CD14-positive monocyte (primary cell): ENCODE data around the gene TOB2. TPM values are rescaled to one million over a fixed set of nuclear protein-coding genes. Genes with fewer than 3 reads are reported as not detected.
"Not testable (repeated sequence)": the region's sequence is repeated elsewhere in the genome, so short reads cannot be mapped to it uniquely, and the experiment has no call there.

Experiments
- DNase-seq, 3 donors: peaks; one replicate each; pipeline ENCODE4 v3.0.0-alpha.2; 2011 to 2022
- H2AFZ ChIP-seq: 2 replicates; pipeline ENCODE4 v1.6.0; 2012; ENCODE audit warnings: mild to moderate bottlenecking, low read depth, low read length, inconsistent platforms; ENCODE audit not compliant: insufficient read depth, poor library complexity, severe bottlenecking
- H3K27ac ChIP-seq, 2 donors: 1 replicate in 1 of 2; 2 replicates in 1 of 2; pipeline ENCODE4 v1.5.1; 2012 to 2013; ENCODE audit warnings: low read length in 2 of 2, control low read depth in 1 of 2, inconsistent platforms in 1 of 2, low read depth in 1 of 2, mild to moderate bottlenecking in 1 of 2
- H3K27me3 ChIP-seq, 2 donors: one replicate each; pipeline versions ENCODE4 v1.6.0 to v1.6.1; 2011 to 2013; ENCODE audit warnings: low read length in 2 of 2; ENCODE audit not compliant: control insufficient read depth in 2 of 2, insufficient read depth in 2 of 2
- H3K36me3 ChIP-seq, 2 donors: replicated peaks in 1 of 2; 1 replicate in 1 of 2; 2 replicates in 1 of 2; pipeline versions ENCODE4 v1.5.1 to v1.6.1; 2012 to 2013; ENCODE audit warnings: low read length in 2 of 2, control low read depth in 1 of 2, inconsistent platforms in 1 of 2, mild to moderate bottlenecking in 1 of 2; ENCODE audit not compliant: insufficient read depth in 2 of 2, control insufficient read depth in 1 of 2
- H3K4me1 ChIP-seq, 2 donors: 1 replicate in 1 of 2; 2 replicates in 1 of 2; pipeline versions ENCODE4 v1.5.1 to v1.6.1; 2012 to 2013; ENCODE audit warnings: low read length in 2 of 2, control low read depth in 1 of 2, inconsistent platforms in 1 of 2, mild to moderate bottlenecking in 1 of 2, moderate library complexity in 1 of 2; ENCODE audit not compliant: insufficient read depth in 2 of 2, control insufficient read depth in 1 of 2
- H3K4me2 ChIP-seq: replicated peaks from 2 replicates; pipeline ENCODE3; 2012; ENCODE audit warnings: low read length, moderate library complexity, mild to moderate bottlenecking; ENCODE audit not compliant: poor library complexity, severe bottlenecking; ENCODE audit errors: extremely low read depth
- H3K4me3 ChIP-seq, 3 experiments: fragments of 200-600 bp in 1 of 3; sonication (generic) in 1 of 3; replicated peaks in 1 of 3; 1 replicate in 2 of 3; 2 replicates in 1 of 3; pipeline ENCODE4 v1.5.1; 2011 to 2013; ENCODE audit warnings: low read length in 3 of 3, mild to moderate bottlenecking in 3 of 3, control low read depth in 2 of 3, low read depth in 2 of 3, inconsistent platforms in 1 of 3, moderate library complexity in 1 of 3
- H3K79me2 ChIP-seq: 2 replicates; pipeline ENCODE4 v1.6.0; 2012; ENCODE audit warnings: mild to moderate bottlenecking, control low read depth, inconsistent platforms, low read length, moderate library complexity; ENCODE audit not compliant: insufficient read depth
- H3K9ac ChIP-seq: 2 replicates; pipeline ENCODE4 v1.6.0; 2017; ENCODE audit warnings: low read length, mild to moderate bottlenecking; ENCODE audit not compliant: insufficient read depth, poor library complexity, severe bottlenecking
- H3K9me3 ChIP-seq, 2 donors: replicated peaks in 1 of 2; 1 replicate in 1 of 2; 2 replicates in 1 of 2; pipeline versions ENCODE4 v1.5.1 to v1.6.1; 2012 to 2013; ENCODE audit warnings: low read length in 2 of 2, control low read depth in 1 of 2; ENCODE audit not compliant: control insufficient read depth in 1 of 2, insufficient read depth in 1 of 2
- H4K20me1 ChIP-seq: 2 replicates; pipeline ENCODE4 v1.6.0; 2012; ENCODE audit warnings: mild to moderate bottlenecking, low read length, control low read depth, moderate library complexity; ENCODE audit not compliant: insufficient read depth
- H3K27ac Mint-ChIP-seq, 7 donors: one replicate each; pipeline ENCODE4 v1.8.0; 2020; ENCODE audit warnings: mild to moderate bottlenecking in 7 of 7, mixed read lengths in 7 of 7, moderate library complexity in 6 of 7, inconsistent platforms in 2 of 7
- H3K27me3 Mint-ChIP-seq, 3 donors: one replicate each; pipeline ENCODE4 v1.8.0; 2021 to 2022; ENCODE audit warnings: low read depth in 3 of 3, mild to moderate bottlenecking in 3 of 3, mixed read lengths in 3 of 3, moderate library complexity in 3 of 3, inconsistent platforms in 1 of 3
- H3K36me3 Mint-ChIP-seq, 2 donors: one replicate each; pipeline ENCODE4 v1.8.0; 2020; ENCODE audit warnings: mixed read lengths in 2 of 2, inconsistent platforms in 1 of 2, mild to moderate bottlenecking in 1 of 2
- H3K4me1 Mint-ChIP-seq: one replicate; pipeline ENCODE4 v1.8.0; 2020; ENCODE audit warnings: mild to moderate bottlenecking, mixed read lengths
- H3K4me3 Mint-ChIP-seq, 2 donors: one replicate each; pipeline ENCODE4 v1.8.0; 2020; ENCODE audit warnings: mild to moderate bottlenecking in 2 of 2, mixed read lengths in 2 of 2, moderate library complexity in 1 of 2
- H3K9me3 Mint-ChIP-seq, 7 donors: one replicate each; pipeline ENCODE4 v1.8.0; 2020 to 2022; ENCODE audit warnings: mixed read lengths in 7 of 7, mild to moderate bottlenecking in 6 of 7, moderate library complexity in 6 of 7, inconsistent platforms in 2 of 7
- CTCF ChIP-seq: fragments of 200-600 bp; IDR thresholded peaks from one replicate; pipeline ENCODE4 v1.8.0; 2022; ENCODE audit warnings: antibody characterized with exemption, mild to moderate bottlenecking
- WGBS: methylation state at CpG from one replicate; pipeline ENCODE4 v1.1.5; 2013; ENCODE audit warnings: missing lambda C conversion rate; ENCODE audit not compliant: insufficient coverage; 5-methylcytosine and 5-hydroxymethylcytosine counted together
- intact Hi-C, 2 donors: fragments of 100-400 bp; cut with micrococcal nuclease; formaldehyde crosslinking; loops; one replicate each; pipeline versions ENCODE4 v1.15.0 to v1.15.1; 2023
- polyA plus RNA-seq, 3 donors: library from polyadenylated mRNA; depleted of rRNA in 1 of 3; unstranded in 2 of 3; stranded (reverse) in 1 of 3; fragments of 300-500 nt in 2 of 3; fragments of >200 nt in 1 of 3; fragmentation: Illumina TruSeq in 2 of 3; gene quantifications; 1 replicate in 2 of 3; 2 replicates in 1 of 3; pipeline ENCODE4 v1.2.3, GENCODE V29; 2012 to 2021

TOB2 gene
- polyA plus RNA-seq, 3 donors: 7.0 to 40.4 (median 11.5) TPM

- peak overlapping the region; percentile 99 for H3K4me2 ChIP-seq
- H3K4me1 Mint-ChIP-seq: peaks cover 32% of the 10 kb centered on the region
- H3K9me3 Mint-ChIP-seq: no peaks in the 10 kb centered on the region
- H3K4me3 Mint-ChIP-seq: peak overlapping the region; percentile 97 to 98
- peak overlapping the region; percentile 89 to 99 for H3K27ac ChIP-seq
- no peaks in the 10 kb centered on the region for H3K27me3 ChIP-seq
- peaks cover 5 to 25% of the 10 kb centered on the region in 2 donors for H3K36me3 Mint-ChIP-seq
- H3K36me3 ChIP-seq: peaks cover 0 to 10% of the 10 kb centered on the region in 2 donors
- no peak for TF ChIP-seq CTCF
- H3K79me2 ChIP-seq: peaks cover 77% of the 10 kb centered on the region
- peak overlapping the region; percentile 73 for H2AFZ ChIP-seq
- peaks cover 19 to 34% of the 10 kb centered on the region in 2 donors for H3K4me1 ChIP-seq
- H3K9ac ChIP-seq: peak overlapping the region; percentile 87
- no peaks in the 10 kb centered on the region for H3K9me3 ChIP-seq
- H3K4me3 ChIP-seq: peak overlapping the region; percentile 73 to 99 (median 93)
- peaks cover 58% of the 10 kb centered on the region for H4K20me1 ChIP-seq
- peak overlapping the region; percentile 86 to 99 (median 92) for H3K27ac Mint-ChIP-seq
- peak; percentile 82 to 90 (median 88) for DNase-seq
- intact Hi-C loops: loop anchor here (5.0 to 10.0 kb wide), 3 partner anchors 60 to 180 kb away; partner anchors contain the start of genes TEF (in 2 of the 2), DESI1 (in 1 of the 2), RANGAP1 (in 1 of the 2) and XRCC6 (in 1 of the 2)
- peaks cover 0 to 2% (median 1%) of the 10 kb centered on the region in 3 donors for H3K27me3 Mint-ChIP-seq
- 0% methylated on average over 23 of the region's 35 CpGs for WGBS
Measured at GRCh38 chr22:41444360-41445128, 2.1 kb downstream of the TOB2 start.

GRCh38 chr22:41442240-41442792 is 4.3 kb downstream of the TOB2 start:
- Histone ChIP-seq H3K9me3 (no peaks in the 10 kb centered on the region), H3K4me1 (peaks cover 9 to 21% of the 10 kb centered on the region in 2 donors), H3K27ac (no peak overlapping the region), H2AFZ (no peak overlapping the region), H4K20me1 (peaks cover 79% of the 10 kb centered on the region), H3K79me2 (peaks cover 83% of the 10 kb centered on the region), H3K36me3 (peaks cover 8 to 25% of the 10 kb centered on the region in 2 donors), H3K4me3 (no peak overlapping the region), H3K9ac (no peak overlapping the region), H3K4me2 (no peak overlapping the region), H3K27me3 (no peaks in the 10 kb centered on the region)
- no peak for TF ChIP-seq CTCF
- DNase-seq: no peak
- WGBS: 91% methylated on average over 2 of the region's 2 CpGs
- Mint-ChIP-seq H3K4me3 (no peak overlapping the region), H3K4me1 (peaks cover 25% of the 10 kb centered on the region), H3K36me3 (peaks cover 7 to 37% of the 10 kb centered on the region in 2 donors), H3K9me3 (no peaks in the 10 kb centered on the region), H3K27me3 (no peaks in the 10 kb centered on the region), H3K27ac (no peak overlapping the region)
- intact Hi-C loops: loop anchor here (10.0 kb wide), 2 partner anchors 58 to 182 kb away; partner anchors contain the start of genes TEF (in 2 of the 2), DESI1 (in 1 of the 2) and XRCC6 (in 1 of the 2)

GRCh38 chr22:41440511-41440910 is 6.1 kb downstream of the TOB2 start:
- 98% methylated on average over 5 of the region's 5 CpGs for WGBS
- not testable (repeated sequence) for H3K4me2 ChIP-seq, H3K9me3 ChIP-seq, H3K27me3 ChIP-seq, H3K27me3 Mint-ChIP-seq, DNase-seq, H3K9ac ChIP-seq, H2AFZ ChIP-seq, H3K9me3 Mint-ChIP-seq, H3K27ac ChIP-seq, H3K4me3 Mint-ChIP-seq, H3K4me3 ChIP-seq
- Mint-ChIP-seq H3K27ac (peak overlapping the region in 1 of 7 donors; percentile 6), H3K4me1 (peaks cover 22% of the 10 kb centered on the region), H3K36me3 (peaks cover 23 to 55% of the 10 kb centered on the region in 2 donors)
- Histone ChIP-seq H3K4me1 (peaks cover 7 to 15% of the 10 kb centered on the region in 2 donors), H4K20me1 (peaks cover 90% of the 10 kb centered on the region), H3K36me3 (peaks cover 25 to 43% of the 10 kb centered on the region in 2 donors), H3K79me2 (peaks cover 90% of the 10 kb centered on the region)
- intact Hi-C loops: loop anchor here (10.0 kb wide), 2 partner anchors 56 to 184 kb away; partner anchors contain the start of genes TEF (in 2 of the 2), DESI1 (in 1 of the 2) and XRCC6 (in 1 of the 2)
